Panc1 (cell line): Measurements from ENCODE around the gene LCE3A.

ENCODE experiments used
- CTCF ChIP-seq: fragments of 450-650 bp; IDR thresholded peaks from 2 replicates; pipeline ENCODE4 v1.5.1; 2017; ENCODE audit warnings: mild to moderate bottlenecking
- POLR2AphosphoS5 ChIP-seq: IDR thresholded peaks from 2 replicates; pipeline ENCODE4 v1.6.1; 2012; ENCODE audit warnings: mild to moderate bottlenecking, low read depth, low read length, moderate library complexity
- REST ChIP-seq, 2 experiments: IDR thresholded peaks; 2 replicates each; pipeline ENCODE4 v1.6.1; 2011 to 2012; ENCODE audit warnings: low read depth in 2 of 2, control low read depth in 1 of 2, low read length in 1 of 2, mild to moderate bottlenecking in 1 of 2, moderate library complexity in 1 of 2; ENCODE audit not compliant: insufficient read depth in 1 of 2
- SIN3A ChIP-seq: IDR thresholded peaks from 2 replicates; pipeline ENCODE4 v1.6.1; 2012; ENCODE audit warnings: low read depth, mild to moderate bottlenecking, low read length, moderate library complexity, borderline replicate concordance; ENCODE audit not compliant: insufficient read depth

GRCh38 chr1:152654110-152654509, 31.2 kb upstream of the LCE3A start:
- TF ChIP-seq CTCF: peak; percentile 92
- no peak for TF ChIP-seq POLR2AphosphoS5
- no peak for TF ChIP-seq SIN3A
- no peak for TF ChIP-seq REST (IDR thresholded peaks at IDR 0.05; ENCODE audit: insufficient read depth in 1 of 2, low read depth in 2 of 2, low read length in 1 of 2)
